Measurements from ENCODE around the gene REN. TPM values are rescaled to one million over a fixed set of nuclear protein-coding genes. Genes with fewer than 3 reads are reported as not detected.

The REN gene
- total and polyA plus RNA-seq, 2 of the 13 experiments (the other 11 are each of a cell fraction or from before 2014, with no cell fraction given), result not detected

DNA sequence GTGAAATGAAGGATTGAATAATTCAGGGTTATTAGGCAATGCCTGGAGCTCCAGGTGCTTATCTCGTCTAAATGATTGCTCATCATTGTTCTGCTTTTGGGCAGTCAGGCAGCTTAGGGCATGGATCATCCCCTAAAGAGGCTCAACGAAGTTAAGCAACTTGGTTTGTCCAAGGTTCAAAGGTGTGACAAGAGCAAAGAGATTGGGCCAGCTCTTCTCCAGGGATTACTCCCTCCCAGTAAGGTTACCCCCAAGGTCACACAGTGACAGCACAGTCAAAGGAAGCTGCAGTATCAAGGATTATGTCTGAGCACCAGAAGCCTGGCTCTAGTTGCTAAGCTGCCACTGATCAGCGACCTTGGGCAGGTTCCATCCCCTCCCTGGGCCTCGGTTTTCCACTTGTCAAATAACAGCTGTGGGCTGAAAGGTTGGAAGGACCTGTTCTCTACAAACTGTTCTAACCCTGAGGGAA is 21.1 kb downstream of the REN start (continued):
- TF ChIP-seq, protein P1, sequence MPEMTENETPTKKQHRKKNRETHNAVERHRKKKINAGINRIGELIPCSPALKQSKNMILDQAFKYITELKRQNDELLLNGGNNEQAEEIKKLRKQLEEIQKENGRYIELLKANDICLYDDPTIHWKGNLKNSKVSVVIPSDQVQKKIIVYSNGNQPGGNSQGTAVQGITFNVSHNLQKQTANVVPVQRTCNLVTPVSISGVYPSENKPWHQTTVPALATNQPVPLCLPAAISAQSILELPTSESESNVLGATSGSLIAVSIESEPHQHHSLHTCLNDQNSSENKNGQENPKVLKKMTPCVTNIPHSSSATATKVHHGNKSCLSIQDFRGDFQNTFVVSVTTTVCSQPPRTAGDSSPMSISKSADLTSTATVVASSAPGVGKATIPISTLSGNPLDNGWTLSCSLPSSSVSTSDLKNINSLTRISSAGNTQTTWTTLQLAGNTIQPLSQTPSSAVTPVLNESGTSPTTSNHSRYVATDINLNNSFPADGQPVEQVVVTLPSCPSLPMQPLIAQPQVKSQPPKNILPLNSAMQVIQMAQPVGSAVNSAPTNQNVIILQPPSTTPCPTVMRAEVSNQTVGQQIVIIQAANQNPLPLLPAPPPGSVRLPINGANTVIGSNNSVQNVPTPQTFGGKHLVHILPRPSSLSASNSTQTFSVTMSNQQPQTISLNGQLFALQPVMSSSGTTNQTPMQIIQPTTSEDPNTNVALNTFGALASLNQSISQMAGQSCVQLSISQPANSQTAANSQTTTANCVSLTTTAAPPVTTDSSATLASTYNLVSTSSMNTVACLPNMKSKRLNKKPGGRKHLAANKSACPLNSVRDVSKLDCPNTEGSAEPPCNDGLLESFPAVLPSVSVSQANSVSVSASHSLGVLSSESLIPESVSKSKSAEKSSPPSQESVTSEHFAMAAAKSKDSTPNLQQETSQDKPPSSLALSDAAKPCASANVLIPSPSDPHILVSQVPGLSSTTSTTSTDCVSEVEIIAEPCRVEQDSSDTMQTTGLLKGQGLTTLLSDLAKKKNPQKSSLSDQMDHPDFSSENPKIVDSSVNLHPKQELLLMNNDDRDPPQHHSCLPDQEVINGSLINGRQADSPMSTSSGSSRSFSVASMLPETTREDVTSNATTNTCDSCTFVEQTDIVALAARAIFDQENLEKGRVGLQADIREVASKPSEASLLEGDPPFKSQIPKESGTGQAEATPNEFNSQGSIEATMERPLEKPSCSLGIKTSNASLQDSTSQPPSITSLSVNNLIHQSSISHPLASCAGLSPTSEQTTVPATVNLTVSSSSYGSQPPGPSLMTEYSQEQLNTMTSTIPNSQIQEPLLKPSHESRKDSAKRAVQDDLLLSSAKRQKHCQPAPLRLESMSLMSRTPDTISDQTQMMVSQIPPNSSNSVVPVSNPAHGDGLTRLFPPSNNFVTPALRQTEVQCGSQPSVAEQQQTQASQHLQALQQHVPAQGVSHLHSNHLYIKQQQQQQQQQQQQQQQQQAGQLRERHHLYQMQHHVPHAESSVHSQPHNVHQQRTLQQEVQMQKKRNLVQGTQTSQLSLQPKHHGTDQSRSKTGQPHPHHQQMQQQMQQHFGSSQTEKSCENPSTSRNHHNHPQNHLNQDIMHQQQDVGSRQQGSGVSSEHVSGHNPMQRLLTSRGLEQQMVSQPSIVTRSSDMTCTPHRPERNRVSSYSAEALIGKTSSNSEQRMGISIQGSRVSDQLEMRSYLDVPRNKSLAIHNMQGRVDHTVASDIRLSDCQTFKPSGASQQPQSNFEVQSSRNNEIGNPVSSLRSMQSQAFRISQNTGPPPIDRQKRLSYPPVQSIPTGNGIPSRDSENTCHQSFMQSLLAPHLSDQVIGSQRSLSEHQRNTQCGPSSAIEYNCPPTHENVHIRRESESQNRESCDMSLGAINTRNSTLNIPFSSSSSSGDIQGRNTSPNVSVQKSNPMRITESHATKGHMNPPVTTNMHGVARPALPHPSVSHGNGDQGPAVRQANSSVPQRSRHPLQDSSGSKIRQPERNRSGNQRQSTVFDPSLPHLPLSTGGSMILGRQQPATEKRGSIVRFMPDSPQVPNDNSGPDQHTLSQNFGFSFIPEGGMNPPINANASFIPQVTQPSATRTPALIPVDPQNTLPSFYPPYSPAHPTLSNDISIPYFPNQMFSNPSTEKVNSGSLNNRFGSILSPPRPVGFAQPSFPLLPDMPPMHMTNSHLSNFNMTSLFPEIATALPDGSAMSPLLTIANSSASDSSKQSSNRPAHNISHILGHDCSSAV (CRISPR knock-in tag; IDR thresholded peaks at IDR 0.05; ENCODE audit: borderline replicate concordance), result no peak
- no peak for TF ChIP-seq ZNF496 (CRISPR knock-in tag; IDR thresholded peaks at IDR 0.05; ENCODE audit: insufficient replicate concordance)
- TF ChIP-seq JUN (CRISPR knock-in tag; IDR thresholded peaks at IDR 0.05), result no peak
- TF ChIP-seq ZBTB1 (CRISPR knock-in tag; IDR thresholded peaks at IDR 0.05; ENCODE audit: borderline replicate concordance), result no peak
- TF ChIP-seq ZNF326 (CRISPR knock-in tag; IDR thresholded peaks at IDR 0.05; ENCODE audit: borderline replicate concordance), result no peak
- peak; percentile 36; the same call in 1 of the 2 replicates for TF ChIP-seq RFX3 (CRISPR knock-in tag; IDR thresholded peaks at IDR 0.05)
- no peak for TF ChIP-seq ZNF451 (CRISPR knock-in tag; IDR thresholded peaks at IDR 0.05)
- TF ChIP-seq, protein P2, sequence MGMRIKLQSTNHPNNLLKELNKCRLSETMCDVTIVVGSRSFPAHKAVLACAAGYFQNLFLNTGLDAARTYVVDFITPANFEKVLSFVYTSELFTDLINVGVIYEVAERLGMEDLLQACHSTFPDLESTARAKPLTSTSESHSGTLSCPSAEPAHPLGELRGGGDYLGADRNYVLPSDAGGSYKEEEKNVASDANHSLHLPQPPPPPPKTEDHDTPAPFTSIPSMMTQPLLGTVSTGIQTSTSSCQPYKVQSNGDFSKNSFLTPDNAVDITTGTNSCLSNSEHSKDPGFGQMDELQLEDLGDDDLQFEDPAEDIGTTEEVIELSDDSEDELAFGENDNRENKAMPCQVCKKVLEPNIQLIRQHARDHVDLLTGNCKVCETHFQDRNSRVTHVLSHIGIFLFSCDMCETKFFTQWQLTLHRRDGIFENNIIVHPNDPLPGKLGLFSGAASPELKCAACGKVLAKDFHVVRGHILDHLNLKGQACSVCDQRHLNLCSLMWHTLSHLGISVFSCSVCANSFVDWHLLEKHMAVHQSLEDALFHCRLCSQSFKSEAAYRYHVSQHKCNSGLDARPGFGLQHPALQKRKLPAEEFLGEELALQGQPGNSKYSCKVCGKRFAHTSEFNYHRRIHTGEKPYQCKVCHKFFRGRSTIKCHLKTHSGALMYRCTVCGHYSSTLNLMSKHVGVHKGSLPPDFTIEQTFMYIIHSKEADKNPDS (CRISPR knock-in tag; IDR thresholded peaks at IDR 0.05), result peak; percentile 97
- TF ChIP-seq GTF2F1 (IDR thresholded peaks at IDR 0.05; ENCODE audit: low read length), result no peak

Data from HepG2 (cell line).